HepG2 (cell line): Measurements from ENCODE around the gene OXLD1. TPM values are rescaled to one million over a fixed set of nuclear protein-coding genes. Genes with fewer than 3 reads are reported as not detected.

Experiments used
- CAMTA2 ChIP-seq: sonication (generic); formaldehyde crosslinking; IDR thresholded peaks from 2 replicates; pipeline ENCODE4 v1.4.0; 2020; ENCODE audit warnings: mild to moderate bottlenecking, missing genetic modification reagents, borderline replicate concordance
- EEA1 ChIP-seq: sonication (generic); formaldehyde crosslinking; IDR thresholded peaks from 2 replicates; pipeline ENCODE4 v1.5.1; 2020; ENCODE audit warnings: mild to moderate bottlenecking, missing genetic modification reagents, borderline replicate concordance
- JUND ChIP-seq: sonication (generic); formaldehyde crosslinking; IDR thresholded peaks from 2 replicates; pipeline ENCODE4 v1.8.0; 2022; ENCODE audit warnings: mild to moderate bottlenecking, missing genetic modification reagents
- RXRA ChIP-seq: sonication (generic); formaldehyde crosslinking; IDR thresholded peaks from 2 replicates; pipeline ENCODE4 v1.5.1; 2020; ENCODE audit warnings: missing genetic modification reagents
- ZBTB3 ChIP-seq: sonication (generic); formaldehyde crosslinking; IDR thresholded peaks from 2 replicates; pipeline ENCODE4 v1.4.0; 2020; ENCODE audit warnings: low read depth, mild to moderate bottlenecking, moderate library complexity, missing genetic modification reagents, borderline replicate concordance
- ZNF10 ChIP-seq: sonication (generic); formaldehyde crosslinking; IDR thresholded peaks from 2 replicates; pipeline ENCODE4 v1.4.0; 2020; ENCODE audit warnings: mild to moderate bottlenecking, low read depth, missing genetic modification reagents, borderline replicate concordance
- ZNF333 ChIP-seq: sonication (generic); formaldehyde crosslinking; IDR thresholded peaks from 2 replicates; pipeline ENCODE4 v1.4.0; 2020; ENCODE audit warnings: mild to moderate bottlenecking, missing genetic modification reagents, borderline replicate concordance
- ZNF552 ChIP-seq: sonication (generic); formaldehyde crosslinking; IDR thresholded peaks from 2 replicates; pipeline ENCODE4 v1.9.0; 2022; ENCODE audit warnings: missing genetic modification reagents, mild to moderate bottlenecking, borderline replicate concordance
- ZNF839 ChIP-seq: sonication (generic); formaldehyde crosslinking; IDR thresholded peaks from 2 replicates; pipeline ENCODE4 v1.4.0; 2020; ENCODE audit warnings: missing genetic modification reagents, mild to moderate bottlenecking, borderline replicate concordance
- ZNF878 ChIP-seq: sonication (generic); formaldehyde crosslinking; IDR thresholded peaks from 2 replicates; pipeline ENCODE4 v1.8.1; 2023; ENCODE audit warnings: mild to moderate bottlenecking, missing genetic modification reagents, moderate library complexity
- polyA plus RNA-seq, 8 experiments: library from polyadenylated mRNA; depleted of rRNA in 3 of 8; stranded (reverse) in 7 of 8; unstranded in 1 of 8; fragments of >200 nt; fragmentation: Illumina TruSeq in 4 of 8; extraction: Trizol in 4 of 8; gene quantifications; 2 replicates each; pipeline versions ENCODE4 v1.2.1 to v1.2.3, GENCODE V29; 2011 to 2016; ENCODE audit warnings: low read depth in 4 of 8, missing spikeins in 1 of 8, mixed read lengths in 1 of 8; ENCODE audit not compliant: insufficient read depth in 1 of 8
- total RNA-seq, 5 experiments: library from RNA; depleted of rRNA; stranded (reverse); fragments of >200 nt; fragmentation: Illumina TruSeq; extraction: Trizol; gene quantifications; 2 replicates each; pipeline ENCODE4 v1.2.3, GENCODE V29; 2016; ENCODE audit warnings: low read depth in 1 of 5
- TF ChIP-seq, protein P1 (sequence below): sonication (generic); formaldehyde crosslinking; IDR thresholded peaks from 2 replicates; pipeline ENCODE4 v1.8.0; 2022; ENCODE audit warnings: mild to moderate bottlenecking, missing genetic modification reagents; ENCODE audit not compliant: insufficient replicate concordance
- TF ChIP-seq, protein P2 (sequence below): IDR thresholded peaks from 2 replicates; pipeline ENCODE4 v1.6.1; 2016; ENCODE audit warnings: low read depth, missing genetic modification reagents, missing compliant biosample characterization
- TF ChIP-seq, protein P3 (sequence below): IDR thresholded peaks from 2 replicates; pipeline ENCODE4 v1.6.1; 2012; ENCODE audit warnings: low read length, improper control_type of control experiment
- TF ChIP-seq, protein P4 (sequence below): sonication (generic); formaldehyde crosslinking; IDR thresholded peaks from 2 replicates; pipeline ENCODE4 v1.5.0; 2020; ENCODE audit warnings: missing genetic modification reagents
- TF ChIP-seq, protein P5 (sequence below): IDR thresholded peaks from 2 replicates; pipeline ENCODE4 v1.6.1; 2016; ENCODE audit warnings: low read depth, control low read depth

The OXLD1 gene
- total and polyA plus RNA-seq, 2 of the 13 experiments (the other 11 are each of a cell fraction or from before 2014, with no cell fraction given): 27.1 to 37.5 TPM

DNA sequence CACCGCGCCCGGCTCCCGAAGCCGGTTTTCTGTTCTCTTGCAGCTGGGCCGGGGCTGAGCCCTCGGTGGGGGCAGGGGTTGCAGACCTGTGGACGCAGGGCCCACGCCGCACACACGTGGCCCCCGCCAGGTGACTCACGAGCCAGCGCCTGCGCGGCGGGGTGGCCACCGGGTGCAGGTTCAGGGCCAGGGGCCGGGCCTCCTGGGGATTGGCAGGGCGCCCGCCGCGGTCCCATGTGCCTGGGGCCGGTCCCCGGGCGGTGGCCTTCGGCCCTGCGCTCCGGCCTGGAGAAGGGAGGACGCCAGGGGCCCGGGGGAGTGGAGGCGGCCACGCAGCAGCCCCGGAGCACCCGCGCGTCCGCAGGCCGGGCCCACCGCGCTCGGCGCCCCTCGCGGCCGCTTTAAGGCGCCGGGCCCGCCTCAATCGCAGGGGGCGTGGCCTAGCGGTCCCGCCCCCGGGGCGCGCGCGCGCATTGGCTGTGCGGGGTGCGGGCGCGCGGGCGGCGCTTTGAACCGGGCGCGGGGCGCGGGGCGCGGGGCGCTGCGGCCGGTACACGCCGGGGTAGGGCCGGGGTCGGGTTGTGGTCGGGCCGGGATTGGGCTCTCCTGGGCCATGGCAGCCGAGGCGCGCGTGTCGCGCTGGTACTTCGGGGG is 45.5 kb upstream of the OXLD1 start, which contains the start of gene SLC25A10 (continued):
- TF ChIP-seq, protein P1, sequence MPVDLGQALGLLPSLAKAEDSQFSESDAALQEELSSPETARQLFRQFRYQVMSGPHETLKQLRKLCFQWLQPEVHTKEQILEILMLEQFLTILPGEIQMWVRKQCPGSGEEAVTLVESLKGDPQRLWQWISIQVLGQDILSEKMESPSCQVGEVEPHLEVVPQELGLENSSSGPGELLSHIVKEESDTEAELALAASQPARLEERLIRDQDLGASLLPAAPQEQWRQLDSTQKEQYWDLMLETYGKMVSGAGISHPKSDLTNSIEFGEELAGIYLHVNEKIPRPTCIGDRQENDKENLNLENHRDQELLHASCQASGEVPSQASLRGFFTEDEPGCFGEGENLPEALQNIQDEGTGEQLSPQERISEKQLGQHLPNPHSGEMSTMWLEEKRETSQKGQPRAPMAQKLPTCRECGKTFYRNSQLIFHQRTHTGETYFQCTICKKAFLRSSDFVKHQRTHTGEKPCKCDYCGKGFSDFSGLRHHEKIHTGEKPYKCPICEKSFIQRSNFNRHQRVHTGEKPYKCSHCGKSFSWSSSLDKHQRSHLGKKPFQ (CRISPR knock-in tag): peak; percentile 91
- TF ChIP-seq ZNF333 (CRISPR knock-in tag): peak; percentile 98
- TF ChIP-seq, protein P2, sequence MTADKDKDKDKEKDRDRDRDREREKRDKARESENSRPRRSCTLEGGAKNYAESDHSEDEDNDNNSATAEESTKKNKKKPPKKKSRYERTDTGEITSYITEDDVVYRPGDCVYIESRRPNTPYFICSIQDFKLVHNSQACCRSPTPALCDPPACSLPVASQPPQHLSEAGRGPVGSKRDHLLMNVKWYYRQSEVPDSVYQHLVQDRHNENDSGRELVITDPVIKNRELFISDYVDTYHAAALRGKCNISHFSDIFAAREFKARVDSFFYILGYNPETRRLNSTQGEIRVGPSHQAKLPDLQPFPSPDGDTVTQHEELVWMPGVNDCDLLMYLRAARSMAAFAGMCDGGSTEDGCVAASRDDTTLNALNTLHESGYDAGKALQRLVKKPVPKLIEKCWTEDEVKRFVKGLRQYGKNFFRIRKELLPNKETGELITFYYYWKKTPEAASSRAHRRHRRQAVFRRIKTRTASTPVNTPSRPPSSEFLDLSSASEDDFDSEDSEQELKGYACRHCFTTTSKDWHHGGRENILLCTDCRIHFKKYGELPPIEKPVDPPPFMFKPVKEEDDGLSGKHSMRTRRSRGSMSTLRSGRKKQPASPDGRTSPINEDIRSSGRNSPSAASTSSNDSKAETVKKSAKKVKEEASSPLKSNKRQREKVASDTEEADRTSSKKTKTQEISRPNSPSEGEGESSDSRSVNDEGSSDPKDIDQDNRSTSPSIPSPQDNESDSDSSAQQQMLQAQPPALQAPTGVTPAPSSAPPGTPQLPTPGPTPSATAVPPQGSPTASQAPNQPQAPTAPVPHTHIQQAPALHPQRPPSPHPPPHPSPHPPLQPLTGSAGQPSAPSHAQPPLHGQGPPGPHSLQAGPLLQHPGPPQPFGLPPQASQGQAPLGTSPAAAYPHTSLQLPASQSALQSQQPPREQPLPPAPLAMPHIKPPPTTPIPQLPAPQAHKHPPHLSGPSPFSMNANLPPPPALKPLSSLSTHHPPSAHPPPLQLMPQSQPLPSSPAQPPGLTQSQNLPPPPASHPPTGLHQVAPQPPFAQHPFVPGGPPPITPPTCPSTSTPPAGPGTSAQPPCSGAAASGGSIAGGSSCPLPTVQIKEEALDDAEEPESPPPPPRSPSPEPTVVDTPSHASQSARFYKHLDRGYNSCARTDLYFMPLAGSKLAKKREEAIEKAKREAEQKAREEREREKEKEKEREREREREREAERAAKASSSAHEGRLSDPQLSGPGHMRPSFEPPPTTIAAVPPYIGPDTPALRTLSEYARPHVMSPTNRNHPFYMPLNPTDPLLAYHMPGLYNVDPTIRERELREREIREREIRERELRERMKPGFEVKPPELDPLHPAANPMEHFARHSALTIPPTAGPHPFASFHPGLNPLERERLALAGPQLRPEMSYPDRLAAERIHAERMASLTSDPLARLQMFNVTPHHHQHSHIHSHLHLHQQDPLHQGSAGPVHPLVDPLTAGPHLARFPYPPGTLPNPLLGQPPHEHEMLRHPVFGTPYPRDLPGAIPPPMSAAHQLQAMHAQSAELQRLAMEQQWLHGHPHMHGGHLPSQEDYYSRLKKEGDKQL: peak; percentile 92
- TF ChIP-seq, protein P3, sequence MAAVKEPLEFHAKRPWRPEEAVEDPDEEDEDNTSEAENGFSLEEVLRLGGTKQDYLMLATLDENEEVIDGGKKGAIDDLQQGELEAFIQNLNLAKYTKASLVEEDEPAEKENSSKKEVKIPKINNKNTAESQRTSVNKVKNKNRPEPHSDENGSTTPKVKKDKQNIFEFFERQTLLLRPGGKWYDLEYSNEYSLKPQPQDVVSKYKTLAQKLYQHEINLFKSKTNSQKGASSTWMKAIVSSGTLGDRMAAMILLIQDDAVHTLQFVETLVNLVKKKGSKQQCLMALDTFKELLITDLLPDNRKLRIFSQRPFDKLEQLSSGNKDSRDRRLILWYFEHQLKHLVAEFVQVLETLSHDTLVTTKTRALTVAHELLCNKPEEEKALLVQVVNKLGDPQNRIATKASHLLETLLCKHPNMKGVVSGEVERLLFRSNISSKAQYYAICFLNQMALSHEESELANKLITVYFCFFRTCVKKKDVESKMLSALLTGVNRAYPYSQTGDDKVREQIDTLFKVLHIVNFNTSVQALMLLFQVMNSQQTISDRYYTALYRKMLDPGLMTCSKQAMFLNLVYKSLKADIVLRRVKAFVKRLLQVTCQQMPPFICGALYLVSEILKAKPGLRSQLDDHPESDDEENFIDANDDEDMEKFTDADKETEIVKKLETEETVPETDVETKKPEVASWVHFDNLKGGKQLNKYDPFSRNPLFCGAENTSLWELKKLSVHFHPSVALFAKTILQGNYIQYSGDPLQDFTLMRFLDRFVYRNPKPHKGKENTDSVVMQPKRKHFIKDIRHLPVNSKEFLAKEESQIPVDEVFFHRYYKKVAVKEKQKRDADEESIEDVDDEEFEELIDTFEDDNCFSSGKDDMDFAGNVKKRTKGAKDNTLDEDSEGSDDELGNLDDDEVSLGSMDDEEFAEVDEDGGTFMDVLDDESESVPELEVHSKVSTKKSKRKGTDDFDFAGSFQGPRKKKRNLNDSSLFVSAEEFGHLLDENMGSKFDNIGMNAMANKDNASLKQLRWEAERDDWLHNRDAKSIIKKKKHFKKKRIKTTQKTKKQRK: no peak
- peak; percentile 97; the same call in 1 of the 2 replicates for TF ChIP-seq EEA1 (CRISPR knock-in tag)
- TF ChIP-seq ZNF552 (CRISPR knock-in tag): peak; percentile 98
- TF ChIP-seq JUND (CRISPR knock-in tag): peak; percentile 96
- TF ChIP-seq, protein P4, sequence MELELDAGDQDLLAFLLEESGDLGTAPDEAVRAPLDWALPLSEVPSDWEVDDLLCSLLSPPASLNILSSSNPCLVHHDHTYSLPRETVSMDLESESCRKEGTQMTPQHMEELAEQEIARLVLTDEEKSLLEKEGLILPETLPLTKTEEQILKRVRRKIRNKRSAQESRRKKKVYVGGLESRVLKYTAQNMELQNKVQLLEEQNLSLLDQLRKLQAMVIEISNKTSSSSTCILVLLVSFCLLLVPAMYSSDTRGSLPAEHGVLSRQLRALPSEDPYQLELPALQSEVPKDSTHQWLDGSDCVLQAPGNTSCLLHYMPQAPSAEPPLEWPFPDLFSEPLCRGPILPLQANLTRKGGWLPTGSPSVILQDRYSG (CRISPR knock-in tag): peak; percentile 99
- TF ChIP-seq, protein P5, sequence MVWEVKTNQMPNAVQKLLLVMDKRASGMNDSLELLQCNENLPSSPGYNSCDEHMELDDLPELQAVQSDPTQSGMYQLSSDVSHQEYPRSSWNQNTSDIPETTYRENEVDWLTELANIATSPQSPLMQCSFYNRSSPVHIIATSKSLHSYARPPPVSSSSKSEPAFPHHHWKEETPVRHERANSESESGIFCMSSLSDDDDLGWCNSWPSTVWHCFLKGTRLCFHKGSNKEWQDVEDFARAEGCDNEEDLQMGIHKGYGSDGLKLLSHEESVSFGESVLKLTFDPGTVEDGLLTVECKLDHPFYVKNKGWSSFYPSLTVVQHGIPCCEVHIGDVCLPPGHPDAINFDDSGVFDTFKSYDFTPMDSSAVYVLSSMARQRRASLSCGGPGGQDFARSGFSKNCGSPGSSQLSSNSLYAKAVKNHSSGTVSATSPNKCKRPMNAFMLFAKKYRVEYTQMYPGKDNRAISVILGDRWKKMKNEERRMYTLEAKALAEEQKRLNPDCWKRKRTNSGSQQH (CRISPR knock-in tag): peak; percentile 96
- 0 out of 2 replicates have a peak, but pooled peaks have one; percentile 46 for TF ChIP-seq ZNF10 (CRISPR knock-in tag)
- peak; percentile 99 for TF ChIP-seq ZNF878
- peak; percentile 93 for TF ChIP-seq ZNF839
- TF ChIP-seq CAMTA2 (CRISPR knock-in tag): peak; percentile 87; the same call in 1 of the 2 replicates
- TF ChIP-seq RXRA (CRISPR knock-in tag): peak; percentile 92
- peak; percentile 93; the same call in 1 of the 2 replicates for TF ChIP-seq ZBTB3 (CRISPR knock-in tag)
